IMR-90 (cell line): ENCODE measurements around the gene BLTP3B.

Source experiments
- CEBPB ChIP-seq: IDR thresholded peaks from 2 replicates; pipeline ENCODE4 v1.6.1; 2012; ENCODE audit warnings: low read depth, low read length, improper control_type of control experiment
- CTCF ChIP-seq: conservative IDR thresholded peaks from 2 replicates; pipeline ENCODE4 v1.5.1; 2012; ENCODE audit warnings: mild to moderate bottlenecking, low read depth, low read length, improper control_type of control experiment
- POLR2A ChIP-seq: IDR thresholded peaks from 2 replicates; pipeline ENCODE4 v1.6.1; 2012; ENCODE audit warnings: mild to moderate bottlenecking, low read depth, low read length
- RAD21 ChIP-seq: IDR thresholded peaks from 2 replicates; pipeline ENCODE4 v1.6.1; 2012; ENCODE audit warnings: low read length, improper control_type of control experiment
- SMC3 ChIP-seq: fragments of 150-350 bp; IDR thresholded peaks from 2 replicates; pipeline ENCODE4 v1.6.1; 2016; ENCODE audit warnings: low read depth, mild to moderate bottlenecking, antibody characterized with exemption, low read length, moderate library complexity

DNA sequence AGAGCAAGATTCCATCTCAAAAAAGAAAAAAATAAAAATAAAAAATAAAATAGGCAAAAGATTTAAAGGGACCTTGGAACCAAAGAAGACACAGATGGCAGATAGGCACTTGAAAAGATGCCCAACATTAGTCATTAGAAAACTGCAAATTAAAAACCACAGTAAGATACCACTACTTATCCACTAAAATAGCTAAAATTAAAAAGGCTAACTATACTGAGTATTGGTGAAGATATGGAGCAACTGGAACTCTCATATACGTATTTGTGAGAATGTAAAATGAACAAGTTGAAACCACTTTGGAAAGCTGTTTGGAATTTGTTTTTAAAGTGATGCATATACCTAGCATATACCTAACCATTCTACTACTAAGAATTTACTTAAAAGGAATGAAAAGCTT, 22.3 kb downstream of the BLTP3B start:
- TF ChIP-seq CEBPB (no peak), CTCF (no peak), POLR2A (no peak), RAD21 (no peak), SMC3 (no peak)
